Activated CD4-positive, CD25-positive, alpha-beta regulatory T cell (primary cell): Measurements from ENCODE around the gene JARID2.

Experiments used
- DNase-seq, 4 experiments: peaks; one replicate each; lab custom pipeline; 2025; lab: John Stamatoyannopoulos, UW

Gene JARID2

DNA sequence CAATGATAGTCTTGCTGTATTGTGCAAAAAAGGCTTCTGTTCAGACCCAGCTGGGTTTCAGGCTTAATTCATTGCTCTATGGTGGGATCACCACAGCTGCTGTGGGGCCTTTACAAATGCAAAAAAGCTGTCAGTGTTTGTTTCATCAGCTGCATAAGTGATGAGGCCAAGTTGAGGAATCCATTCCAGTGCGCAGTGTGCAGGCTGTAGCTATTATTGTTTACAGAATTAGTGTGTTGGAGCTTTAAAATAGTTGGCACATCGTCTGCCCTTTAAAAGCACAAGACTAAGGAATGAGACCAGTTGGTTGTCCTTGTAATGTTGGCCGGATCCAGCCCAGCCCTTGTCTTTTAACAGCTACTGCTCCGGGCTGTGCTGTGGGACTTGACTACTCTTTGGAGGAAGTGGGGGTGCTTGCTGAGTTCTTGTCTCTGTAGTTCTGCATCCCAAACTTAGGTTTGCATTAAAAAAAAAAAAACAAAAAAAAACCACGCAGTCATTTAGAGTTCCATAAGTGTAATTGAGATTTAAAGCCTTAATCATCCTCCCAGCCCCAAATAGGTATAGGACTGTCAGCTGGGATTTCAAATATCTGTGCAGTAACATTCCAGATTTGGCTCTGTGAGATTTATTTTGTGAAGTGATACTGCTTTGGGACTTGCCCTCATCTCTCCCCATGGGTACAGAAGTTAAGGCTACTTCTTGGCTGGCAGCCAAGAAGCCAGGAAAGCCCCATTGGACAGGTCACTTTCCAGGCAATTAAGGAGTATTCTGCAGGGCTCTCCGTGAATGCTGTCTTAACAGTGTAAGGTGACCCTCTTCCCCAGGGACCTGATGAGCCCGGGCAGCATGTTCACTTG is 19.3 kb downstream of the JARID2 start:
- DNase-seq: no peak

DNA sequence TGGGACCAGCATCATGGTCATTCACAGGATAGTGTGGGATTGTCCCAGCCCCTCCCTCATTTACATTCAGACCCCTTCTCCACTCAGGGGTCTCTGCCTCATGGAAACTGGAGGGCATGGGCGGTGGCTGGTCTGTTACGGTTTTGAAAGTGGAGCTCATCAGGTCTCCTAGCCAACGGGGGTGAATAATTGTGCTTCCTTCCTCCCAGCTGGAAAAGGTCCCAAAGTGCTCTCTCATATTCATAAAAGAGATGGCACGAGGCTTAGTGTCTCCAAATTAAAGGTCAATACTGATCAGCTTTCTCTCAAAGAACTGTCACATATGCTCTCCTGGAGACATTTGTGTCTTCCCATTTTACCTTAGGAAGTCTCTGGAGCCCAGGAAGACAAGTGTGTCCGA is 19.9 kb downstream of the JARID2 start:
- no peak for DNase-seq

DNA sequence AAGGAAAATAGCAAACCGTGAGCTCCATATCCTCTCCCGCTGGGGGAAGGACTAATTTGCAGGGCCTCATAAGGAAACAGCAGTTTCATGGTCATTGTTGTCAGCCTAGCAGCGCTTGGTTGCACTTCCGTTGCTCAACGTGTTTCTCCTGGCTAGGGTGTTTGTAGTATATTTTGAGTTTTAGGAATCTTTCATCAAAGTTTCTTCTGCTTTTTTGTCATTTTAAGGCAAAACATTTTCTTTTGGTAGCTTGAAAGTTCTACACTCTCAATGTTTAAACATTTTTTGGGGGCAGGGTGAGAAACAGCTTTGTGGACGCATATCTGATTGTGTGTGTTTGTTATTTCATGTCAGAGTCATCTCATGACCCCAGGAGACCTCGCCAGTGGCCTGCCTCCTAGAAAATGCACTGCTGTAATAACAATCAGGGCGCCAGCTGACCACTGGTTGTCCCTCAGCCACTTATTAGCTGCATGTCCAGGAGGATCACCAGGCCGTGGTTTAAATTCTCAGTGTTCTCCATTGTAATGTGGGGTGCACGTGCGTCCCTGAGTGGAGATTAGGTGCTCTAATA is 20.6 kb downstream of the JARID2 start:
- DNase-seq: no peak

DNA sequence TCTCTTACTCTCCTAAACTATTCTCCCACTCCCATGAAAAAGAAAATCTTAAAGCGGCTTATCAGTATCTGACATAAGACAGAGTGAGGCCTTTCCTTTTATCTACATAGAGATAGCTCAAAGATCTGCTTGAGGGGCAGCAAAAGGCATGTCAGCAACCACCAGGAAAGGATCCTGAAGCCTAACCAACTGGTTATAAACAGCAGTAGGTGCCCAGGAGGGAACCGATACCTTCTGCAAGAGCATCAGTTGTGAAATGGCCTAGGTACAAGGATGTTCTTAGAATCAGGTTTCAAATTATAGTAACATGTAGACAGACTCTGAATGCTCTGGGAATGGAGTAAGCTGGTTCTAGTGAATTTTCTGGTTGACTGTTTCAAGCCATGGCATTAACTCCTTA is 21.4 kb downstream of the JARID2 start:
- no peak for DNase-seq

DNA sequence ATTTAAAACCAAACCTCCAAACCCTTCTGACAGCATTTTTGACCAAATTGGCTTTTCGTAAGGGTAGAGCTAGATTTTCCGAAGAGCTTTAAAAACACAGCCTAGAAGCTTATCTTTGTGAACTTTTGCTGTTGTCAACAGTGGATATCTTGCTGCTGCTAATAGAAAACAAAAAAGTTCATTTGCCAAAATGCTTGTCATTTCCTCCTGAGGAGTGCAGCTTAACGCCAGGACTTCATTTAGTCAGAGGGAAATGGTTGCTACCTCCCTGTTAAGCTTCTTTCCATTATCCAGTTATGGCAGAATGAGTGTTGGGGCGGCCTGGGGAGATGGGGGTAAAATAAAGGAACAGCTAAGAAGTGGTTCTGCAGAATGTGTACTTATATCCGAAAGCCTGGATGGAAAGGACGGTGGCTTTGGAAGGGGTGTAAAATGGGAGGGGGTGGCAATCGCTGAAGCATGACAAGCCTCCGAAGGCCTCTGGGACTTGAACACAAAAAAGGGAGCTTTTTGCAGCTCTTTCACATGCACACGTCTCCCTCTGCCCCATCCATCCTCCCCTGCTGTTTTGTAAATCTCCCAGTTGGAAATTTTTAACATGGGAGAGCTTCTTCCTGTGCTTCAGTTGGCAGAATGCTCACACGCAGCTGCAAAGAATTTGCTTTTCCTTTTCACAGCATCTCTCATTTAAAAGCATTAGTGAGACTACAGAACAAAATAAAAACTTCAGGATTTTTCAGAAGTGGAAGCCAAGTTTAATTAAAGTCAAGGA is 22.5 kb downstream of the JARID2 start:
- DNase-seq: no peak

DNA sequence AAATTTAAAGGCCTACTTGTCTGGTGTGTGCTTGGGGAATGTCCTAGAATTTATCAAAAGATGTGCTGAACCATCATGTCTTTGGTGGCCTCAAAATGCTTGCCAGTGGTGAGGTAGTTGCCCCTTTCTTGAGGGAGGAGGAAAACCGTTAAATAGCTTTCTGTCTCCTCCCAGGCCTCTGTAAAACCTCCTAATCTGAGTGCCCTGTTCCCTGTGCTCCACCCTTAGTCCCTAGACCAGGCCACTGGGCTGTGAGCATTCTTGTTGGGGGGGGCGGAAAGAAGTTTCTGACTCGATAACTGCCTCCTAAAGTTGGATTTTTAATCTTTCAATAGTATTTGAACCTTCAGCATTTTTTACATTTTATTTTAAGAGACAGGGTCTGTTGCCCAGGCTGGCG is 23.1 kb downstream of the JARID2 start:
- no peak for DNase-seq

DNA sequence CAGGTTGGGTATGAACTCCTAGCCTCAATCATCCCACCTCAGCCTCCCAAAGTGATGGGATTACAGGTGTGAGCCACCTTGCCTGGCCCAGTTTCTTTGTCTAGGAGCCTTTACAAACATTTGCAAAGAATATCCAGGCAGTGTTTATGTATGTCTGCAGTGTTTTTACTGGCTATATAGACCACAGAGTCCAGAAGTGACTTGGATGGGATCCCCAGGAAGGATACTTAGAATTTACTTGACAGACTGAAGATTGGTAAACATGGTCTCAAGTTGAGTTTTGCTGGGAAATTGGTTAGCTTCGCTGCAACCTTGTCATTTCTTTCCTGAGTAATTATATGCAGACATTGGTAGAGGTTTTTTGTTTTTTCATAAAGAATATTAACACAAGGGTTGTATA is 23.8 kb downstream of the JARID2 start:
- no peak for DNase-seq

DNA sequence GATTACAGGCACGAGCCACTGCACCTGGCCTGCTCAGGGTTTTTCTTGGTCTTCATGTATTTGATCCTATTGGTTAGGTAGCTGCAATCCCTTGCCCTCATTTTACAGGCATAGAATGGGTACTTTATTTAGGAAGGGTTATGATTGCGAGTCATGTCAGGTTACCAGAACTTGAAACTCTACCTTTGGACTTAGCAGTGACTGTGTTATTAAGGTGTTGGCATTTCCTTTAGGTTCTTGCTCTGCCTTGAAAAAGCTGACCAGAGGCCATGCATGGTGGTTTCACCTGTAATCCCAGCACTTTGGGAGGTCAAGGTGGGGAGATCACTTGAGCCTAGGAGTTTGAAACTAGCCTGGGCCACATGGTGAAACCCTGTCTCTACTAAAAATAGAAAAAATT is 24.5 kb downstream of the JARID2 start:
- DNase-seq: no peak

DNA sequence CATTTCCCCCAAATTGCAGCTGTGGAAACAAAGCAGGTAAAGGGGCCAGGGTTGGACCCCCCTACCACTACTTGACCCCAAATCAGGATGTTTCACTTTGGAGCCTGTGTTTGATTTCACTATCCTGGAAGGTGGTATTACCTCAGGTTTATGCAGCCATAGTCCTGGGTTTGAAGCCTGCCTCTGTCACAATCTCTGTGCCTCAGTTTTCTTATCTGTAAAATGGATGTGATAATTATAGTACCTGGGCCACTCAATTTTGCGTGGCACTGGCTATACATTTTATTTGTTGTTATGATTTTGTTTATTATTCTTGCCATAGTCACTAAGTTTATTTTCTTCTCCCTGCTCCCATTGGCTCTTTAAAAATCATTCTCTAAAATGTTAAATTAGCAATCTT is 26.7 kb downstream of the JARID2 start:
- DNase-seq: no peak

DNA sequence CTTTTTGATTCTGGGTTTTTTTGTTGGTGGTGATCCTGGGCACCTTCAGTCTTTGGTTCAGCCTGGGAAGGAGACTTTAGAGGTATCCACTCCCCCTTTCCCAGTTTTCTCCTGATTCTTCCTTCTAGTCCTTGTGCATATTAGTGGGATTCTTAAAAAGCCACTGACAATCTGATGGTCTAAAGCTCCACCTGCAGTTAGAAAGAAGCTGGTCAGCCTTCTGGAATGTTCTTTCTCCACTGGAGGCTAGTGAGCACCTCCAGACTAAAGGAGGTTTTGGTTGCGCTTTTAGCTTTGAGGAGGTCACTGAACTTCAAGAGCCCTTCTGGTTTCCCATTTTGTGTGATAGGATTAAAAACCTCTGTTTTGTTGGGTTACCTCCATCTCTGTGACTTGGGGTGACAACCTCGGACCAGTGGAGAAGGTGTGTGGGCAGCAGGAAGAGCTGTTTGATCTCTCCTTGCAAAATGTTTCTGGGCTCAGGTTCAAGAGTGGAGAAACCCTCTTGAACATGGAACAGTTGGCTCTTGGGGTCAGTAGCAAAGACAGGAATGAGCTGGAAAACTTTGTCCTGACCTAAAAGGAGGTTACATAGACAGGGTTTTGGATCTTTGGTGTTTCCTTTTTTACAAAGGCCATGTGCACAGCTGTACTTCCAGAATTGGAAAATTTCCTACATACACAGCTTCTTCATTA is 29.0 kb downstream of the JARID2 start:
- no peak for DNase-seq

DNA sequence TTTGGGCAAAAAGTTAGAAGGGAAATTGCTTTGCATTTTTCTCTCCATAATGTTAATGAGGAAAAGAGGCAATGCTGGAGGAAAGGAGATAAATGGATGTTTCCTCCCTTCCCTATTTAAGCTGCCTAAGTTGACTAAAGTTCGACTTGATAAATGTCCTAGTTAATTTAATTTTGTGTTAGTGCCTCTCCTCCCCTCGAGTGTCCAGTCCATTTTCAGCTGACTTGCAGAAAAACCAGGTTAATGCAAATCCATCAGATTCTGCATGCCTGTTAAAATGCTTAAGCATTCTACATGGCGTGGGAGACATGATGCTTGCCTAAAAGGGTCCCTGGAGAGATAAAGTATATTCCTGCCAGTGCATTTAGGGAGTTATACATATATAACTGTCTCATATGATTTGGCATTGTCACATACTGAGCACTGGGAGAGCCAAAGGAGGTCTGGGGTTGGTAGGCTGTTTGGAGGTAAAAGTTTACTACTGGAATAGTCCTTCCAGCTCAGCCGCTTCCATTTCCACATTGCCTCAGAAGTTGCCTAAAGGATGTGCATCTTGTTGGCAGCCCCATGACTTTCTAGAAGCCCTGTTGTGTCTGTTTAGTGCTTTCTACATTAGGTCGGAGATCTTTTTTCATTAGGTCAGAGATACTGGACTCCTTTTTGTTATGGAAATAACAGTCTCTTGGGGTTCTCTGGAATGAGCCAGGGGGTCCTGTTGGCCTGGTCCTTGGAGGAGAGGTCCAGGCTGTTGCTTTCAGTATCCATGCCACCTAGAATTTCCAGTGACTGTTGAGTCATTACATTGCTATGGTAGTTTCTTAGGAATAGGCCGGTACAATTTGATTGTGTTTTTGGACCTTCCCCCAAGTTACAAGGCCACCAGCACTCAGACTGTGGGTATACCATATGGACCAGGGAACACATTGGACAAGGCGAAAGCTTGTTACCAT is 30.4 kb downstream of the JARID2 start:
- no peak for DNase-seq

DNA sequence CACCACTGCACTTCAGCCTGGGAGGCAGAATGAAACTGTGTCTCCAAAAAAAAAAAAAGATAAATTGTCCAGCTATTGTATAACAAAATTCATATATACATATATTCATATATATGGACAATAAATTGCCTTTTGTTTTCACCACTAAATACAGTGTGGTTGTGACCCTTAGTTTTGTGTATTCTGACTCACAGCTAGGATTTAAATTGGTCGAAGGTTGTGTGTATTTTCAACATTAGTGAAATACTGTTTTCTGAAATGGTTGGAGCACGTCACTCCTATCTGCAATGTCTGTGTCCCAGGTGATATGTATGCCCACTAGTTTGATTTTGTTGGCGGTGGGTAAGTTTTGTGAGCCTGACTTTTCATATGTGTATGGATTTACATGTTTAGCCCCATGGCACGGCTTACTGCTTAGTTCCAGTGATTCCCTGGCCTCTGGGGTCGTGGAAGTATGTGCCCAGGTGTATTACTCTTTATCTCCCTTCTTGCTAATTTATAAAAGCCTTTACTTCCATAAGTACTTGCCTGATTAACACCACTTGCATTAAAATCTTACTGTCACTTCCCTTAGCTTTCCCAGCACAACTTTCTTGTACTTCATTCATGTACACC is 33.3 kb downstream of the JARID2 start:
- no peak for DNase-seq

DNA sequence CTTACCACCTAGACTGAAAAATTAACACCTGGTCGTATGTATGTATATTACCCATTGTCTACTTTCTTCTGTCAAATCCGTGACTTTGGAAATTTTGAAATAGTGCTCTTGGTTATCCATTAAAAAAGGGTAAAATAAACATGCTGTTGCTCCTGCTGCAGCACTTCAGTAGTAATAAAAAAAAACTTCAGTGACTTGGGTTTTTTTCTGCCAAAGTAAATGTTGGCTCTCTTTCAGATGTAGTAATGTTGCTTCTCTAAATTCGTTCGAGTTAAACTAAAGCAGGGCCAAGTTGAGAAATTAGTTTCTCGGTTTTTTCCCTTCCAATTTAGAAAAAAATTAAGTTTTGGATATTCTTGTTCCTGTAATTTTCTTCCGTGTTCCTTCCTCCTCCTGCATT is 34.2 kb downstream of the JARID2 start:
- DNase-seq: no peak

DNA sequence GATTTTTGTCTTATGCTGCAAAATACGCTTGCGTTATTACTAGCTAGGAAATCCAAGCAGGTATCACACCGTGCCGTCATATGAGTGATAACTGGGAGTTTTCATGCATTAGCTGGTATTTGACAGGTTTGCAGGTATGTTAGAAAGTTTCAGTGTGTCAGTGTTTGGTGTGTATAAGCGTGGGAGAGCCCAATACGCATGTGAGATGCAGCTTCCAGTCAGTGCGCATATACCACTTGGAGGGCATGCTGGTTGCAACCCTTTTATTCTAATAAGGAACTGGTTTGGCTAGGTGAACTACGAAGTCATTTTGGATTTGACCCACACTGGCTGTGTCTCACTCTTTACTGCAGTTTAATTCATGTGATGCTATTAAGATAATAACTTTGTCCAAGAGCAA is 35.1 kb downstream of the JARID2 start:
- no peak for DNase-seq

DNA sequence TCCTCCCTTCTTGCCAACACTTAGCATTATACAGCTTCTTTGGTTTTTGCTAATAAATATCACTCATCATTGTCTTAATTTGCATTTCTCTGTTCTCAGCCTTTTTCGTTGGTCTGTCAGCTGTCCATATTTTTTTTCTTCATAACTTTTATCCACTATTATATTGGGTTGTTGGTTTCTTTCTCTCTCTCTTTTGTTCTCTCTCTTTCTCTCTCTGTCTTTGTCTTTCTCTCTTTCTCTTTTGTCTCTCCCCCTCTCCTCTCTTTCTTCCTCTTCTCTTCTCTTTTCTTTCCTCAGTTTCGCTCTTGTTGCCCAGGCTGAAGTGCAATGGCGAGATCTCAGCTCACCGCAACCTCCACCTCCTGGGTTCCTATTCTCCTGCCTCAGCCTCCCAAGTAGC is 36.5 kb downstream of the JARID2 start:
- DNase-seq: no peak

DNA sequence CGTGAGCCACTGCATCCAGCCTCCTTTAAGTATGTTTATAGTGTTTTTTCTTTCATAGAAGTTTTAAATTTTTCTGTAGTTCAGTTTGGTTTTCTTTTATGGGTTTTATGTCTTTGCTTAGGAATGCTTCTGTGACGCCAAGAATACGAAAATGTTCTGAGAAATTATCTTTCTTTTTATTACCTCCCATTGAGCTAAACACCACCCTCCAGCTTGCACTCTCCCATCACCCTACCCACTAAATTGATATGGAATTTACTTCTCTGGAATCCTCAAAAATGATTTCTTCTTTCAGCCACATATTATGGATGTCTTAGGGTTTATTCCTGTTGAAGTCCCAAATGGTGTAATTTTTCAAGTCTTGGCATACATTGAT is 38.1 kb downstream of the JARID2 start:
- DNase-seq: no peak

DNA sequence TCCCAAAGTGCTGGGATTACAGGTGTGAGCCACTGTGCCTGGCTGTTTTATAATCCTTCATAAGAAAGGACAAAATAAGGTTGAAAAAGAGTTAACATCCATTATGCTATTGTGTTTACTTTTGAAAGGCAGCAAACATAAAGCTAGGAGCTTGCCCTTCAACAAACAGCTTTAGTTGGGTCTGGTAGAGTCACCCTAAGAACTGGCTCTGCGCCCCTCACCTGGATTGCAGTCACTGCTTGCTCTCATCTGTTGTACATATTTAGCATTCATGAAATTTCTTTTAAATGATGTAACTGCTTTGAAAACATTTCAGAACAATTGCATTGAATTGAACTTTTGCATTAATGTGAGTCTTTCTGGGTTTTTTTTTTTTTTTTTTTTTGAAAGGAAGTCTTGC is 38.9 kb downstream of the JARID2 start:
- DNase-seq: no peak

DNA sequence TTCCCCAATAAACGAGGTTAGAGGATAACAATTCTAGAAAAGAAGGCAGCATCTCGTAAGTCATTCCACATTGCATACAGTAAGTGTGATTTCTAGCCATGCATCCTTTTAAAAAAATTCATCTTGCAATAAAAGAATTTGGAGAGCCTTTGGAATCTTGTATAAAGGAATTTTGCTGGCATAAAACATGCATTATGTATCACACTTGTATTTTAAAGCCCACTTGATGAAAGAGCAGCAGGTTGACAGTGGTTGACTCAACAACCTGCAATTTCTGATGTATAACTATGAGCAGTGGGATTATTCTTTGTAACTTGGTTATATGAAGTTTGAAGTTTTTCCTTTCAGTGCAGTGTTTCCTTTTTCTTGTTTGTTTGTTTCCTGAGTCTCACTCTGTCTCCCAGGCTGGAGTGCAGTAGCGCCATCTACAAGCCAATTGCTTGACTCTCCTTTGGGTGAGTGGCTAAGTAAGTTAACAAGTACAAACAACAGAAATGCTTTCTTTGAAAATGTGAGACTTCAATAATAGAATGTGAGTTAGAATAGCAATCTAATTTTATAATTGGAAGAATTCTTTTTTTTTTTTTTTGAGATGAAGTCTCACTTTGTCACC is 39.9 kb downstream of the JARID2 start:
- no peak for DNase-seq

DNA sequence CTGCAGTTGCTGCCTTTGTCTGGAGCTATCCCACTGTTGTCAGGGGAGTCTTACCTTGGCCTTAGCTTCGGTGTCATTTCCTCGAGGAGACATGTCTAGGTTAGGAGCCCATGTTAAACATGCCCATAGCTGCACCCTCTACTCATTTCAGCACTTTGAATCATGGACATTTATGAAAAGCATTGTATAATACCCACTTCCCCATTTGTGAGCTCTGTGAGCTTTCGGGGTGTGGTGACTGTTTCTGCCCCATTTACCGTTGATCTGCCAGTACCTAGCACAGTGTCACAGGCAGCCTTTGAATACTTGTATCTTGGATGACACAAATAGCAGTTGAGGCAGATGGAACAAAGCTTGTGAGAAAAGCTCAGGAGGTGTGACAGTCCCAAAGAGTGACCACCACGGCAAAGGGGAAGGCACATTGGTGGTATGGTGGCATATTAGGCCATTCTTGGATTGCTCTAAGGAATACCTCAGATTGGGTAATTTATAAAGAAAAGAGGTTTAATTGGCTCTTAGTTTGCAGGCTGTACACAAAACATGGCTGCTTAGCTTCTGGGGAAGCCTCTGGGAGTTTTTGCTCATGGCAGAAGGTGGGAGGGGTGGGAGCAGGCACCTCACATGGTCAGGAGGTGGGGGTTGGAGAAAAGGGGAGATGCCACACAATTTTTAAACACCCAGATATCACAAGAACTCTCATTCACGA is 42.0 kb downstream of the JARID2 start:
- DNase-seq: no peak

DNA sequence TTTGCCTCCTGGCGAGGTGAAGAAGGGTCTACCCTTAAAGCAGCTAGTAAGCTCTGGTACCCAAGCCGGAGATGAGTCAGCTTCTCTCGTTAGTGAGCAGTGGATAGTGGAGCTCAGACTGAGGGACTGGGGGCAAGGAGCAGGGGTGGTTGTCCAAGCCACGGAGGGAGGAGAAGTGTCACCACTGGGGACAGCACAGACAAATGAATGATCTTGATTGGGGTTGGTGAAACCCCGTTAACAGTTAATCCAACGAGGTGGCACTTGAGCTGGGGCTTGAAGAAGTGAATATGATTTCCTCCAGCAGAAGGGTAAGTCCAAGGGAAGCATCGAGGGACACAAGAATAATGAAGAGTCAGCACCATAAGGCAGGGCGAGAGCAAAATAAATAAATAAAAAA is 43.0 kb downstream of the JARID2 start:
- DNase-seq: no peak
